Thyroid gland (tissue), 4 donors: ENCODE measurements around the gene CCDC78. TPM values are rescaled to one million over a fixed set of nuclear protein-coding genes. Genes with fewer than 3 reads are reported as not detected.
A peak's percentile ranks its signal among the peaks of the same experiment; 100 is the strongest.

Source experiments
- DNase-seq, 2 donors: peaks; one replicate each; pipeline ENCODE4 v3.0.0-alpha.2; 2019
- H3K27ac ChIP-seq, 3 donors: fragments of 200-600 bp; sonication (generic); 1 replicate in 2 of 3; 2 replicates in 1 of 3; pipeline ENCODE4 v1.5.1; 2016 to 2019; ENCODE audit warnings: mild to moderate bottlenecking in 1 of 3, moderate library complexity in 1 of 3
- H3K27me3 ChIP-seq: fragments of 200-600 bp; sonication (generic); one replicate; pipeline ENCODE4 v1.5.1; 2019
- H3K36me3 ChIP-seq, 2 donors: fragments of 200-600 bp; sonication (generic); one replicate each; pipeline ENCODE4 v1.5.1; 2016 to 2019
- H3K4me1 ChIP-seq, 2 donors: fragments of 200-600 bp; sonication (generic); one replicate each; pipeline ENCODE4 v1.5.1; 2017 to 2019
- H3K4me3 ChIP-seq, 3 donors: fragments of 200-600 bp; sonication (generic); replicated peaks in 1 of 3; 1 replicate in 2 of 3; 2 replicates in 1 of 3; pipeline ENCODE4 v1.5.1; 2016; ENCODE audit warnings: mild to moderate bottlenecking in 1 of 3
- H3K9me3 ChIP-seq: fragments of 200-600 bp; sonication (generic); one replicate; pipeline ENCODE4 v1.5.1; 2017
- POLR2A ChIP-seq, 2 donors: fragments of 450-650 bp; IDR thresholded peaks; one replicate each; pipeline ENCODE4 v1.6.1; 2017; ENCODE audit warnings: antibody characterized with exemption in 2 of 2, mild to moderate bottlenecking in 2 of 2, moderate library complexity in 1 of 2
- WGBS, 2 donors: methylation state at CpG; one replicate each; pipeline ENCODE4 v1.1.5; 2017; 5-methylcytosine and 5-hydroxymethylcytosine counted together
- intact Hi-C: fragments of 100-400 bp; cut with DNase I; formaldehyde crosslinking; loops from one replicate; pipeline ENCODE4 v1.15.1; 2023
- total RNA-seq, 4 donors: library from RNA; depleted of rRNA; stranded (reverse); fragments of >200 nt; gene quantifications; one replicate each; pipeline ENCODE4 v1.2.3, GENCODE V29; 2016
- TF ChIP-seq, protein P1 (sequence below), 6 experiments: fragments of 200-600 bp in 3 of 6; fragments of 450-650 bp in 3 of 6; sonication (generic) in 3 of 6; IDR thresholded peaks; one replicate each; pipeline ENCODE4 v1.5.1; 2016 to 2019; ENCODE audit warnings: antibody characterized with exemption in 6 of 6, mild to moderate bottlenecking in 2 of 6, inconsistent platforms in 1 of 6, moderate library complexity in 1 of 6

CCDC78 gene
- total RNA-seq, 4 donors from 2014 or later = 0.27 TPM; not detected in 3

DNA sequence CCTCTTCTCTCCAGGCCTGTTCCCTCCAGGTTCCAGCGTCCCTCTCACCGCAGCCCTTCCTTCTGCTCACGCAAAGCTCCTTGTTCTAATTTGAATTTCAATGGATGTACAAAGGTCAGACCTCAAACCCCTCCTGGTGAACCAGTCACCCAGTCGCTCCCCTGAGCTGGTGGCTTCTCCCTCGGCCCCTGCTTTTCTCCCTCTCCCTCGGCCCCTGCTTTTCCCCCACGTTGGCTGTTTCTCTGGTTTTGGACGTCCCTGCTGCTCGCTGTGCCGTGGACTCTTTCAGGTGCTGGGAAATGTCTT is 25.7 kb upstream of the CCDC78 start:
- Histone ChIP-seq H3K27me3 (no peaks in the 10 kb centered on the region), H3K36me3 (no peaks in the 10 kb centered on the region), H3K9me3 (no peaks in the 10 kb centered on the region), H3K4me3 (no peak overlapping the region), H3K4me1 (no peaks in the 10 kb centered on the region), H3K27ac (no peak overlapping the region)
- intact Hi-C loops = no loop called here
- DNase-seq = no peak
- WGBS, 2 donors = 17 to 25% methylated on average over 10 of the region's 10 CpGs
- TF ChIP-seq, protein P1, sequence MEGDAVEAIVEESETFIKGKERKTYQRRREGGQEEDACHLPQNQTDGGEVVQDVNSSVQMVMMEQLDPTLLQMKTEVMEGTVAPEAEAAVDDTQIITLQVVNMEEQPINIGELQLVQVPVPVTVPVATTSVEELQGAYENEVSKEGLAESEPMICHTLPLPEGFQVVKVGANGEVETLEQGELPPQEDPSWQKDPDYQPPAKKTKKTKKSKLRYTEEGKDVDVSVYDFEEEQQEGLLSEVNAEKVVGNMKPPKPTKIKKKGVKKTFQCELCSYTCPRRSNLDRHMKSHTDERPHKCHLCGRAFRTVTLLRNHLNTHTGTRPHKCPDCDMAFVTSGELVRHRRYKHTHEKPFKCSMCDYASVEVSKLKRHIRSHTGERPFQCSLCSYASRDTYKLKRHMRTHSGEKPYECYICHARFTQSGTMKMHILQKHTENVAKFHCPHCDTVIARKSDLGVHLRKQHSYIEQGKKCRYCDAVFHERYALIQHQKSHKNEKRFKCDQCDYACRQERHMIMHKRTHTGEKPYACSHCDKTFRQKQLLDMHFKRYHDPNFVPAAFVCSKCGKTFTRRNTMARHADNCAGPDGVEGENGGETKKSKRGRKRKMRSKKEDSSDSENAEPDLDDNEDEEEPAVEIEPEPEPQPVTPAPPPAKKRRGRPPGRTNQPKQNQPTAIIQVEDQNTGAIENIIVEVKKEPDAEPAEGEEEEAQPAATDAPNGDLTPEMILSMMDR (IDR thresholded peaks at IDR 0.05) = no peak
- no peak for TF ChIP-seq POLR2A (IDR thresholded peaks at IDR 0.05)

DNA sequence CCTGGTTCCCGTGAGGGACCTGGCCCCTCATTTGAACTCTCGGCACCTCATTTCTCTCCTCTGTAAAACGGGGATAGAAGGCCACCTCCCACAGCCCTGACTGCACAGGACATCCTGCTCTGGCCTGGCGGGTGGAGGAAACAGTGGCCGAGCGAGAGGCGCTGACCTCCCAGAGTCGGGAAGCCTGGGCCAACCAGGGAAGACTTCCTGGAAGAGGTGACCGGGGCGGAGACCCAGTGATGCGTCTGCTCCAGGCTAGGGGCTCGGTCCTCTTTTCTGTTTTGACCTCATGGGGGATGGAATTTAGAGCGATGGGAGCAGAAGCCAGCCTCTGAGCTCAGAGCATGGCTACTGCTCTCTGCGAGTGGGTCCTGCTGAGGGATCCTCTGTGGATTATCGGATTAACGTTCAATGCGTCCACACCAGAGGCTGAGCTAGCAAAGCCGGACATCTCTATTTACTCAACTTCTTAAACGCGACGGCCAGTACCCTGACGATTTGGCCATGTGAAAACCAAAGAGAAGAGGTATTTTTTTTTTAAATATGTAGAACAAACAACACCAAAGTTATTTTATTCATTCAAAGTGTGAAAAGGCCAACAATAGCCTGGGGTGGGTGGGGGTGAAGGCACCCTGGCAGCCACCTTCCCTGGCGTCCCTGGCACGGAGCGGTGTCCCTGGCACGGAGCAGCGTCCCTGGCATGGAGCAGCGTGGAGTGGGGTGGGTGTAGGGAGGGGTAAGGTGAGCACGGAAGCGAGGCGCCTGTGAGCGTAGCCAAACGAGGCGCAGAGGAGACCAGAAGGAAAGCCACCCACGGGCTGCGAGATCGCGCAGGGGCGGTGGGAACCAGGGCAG is 25.1 kb upstream of the CCDC78 start:
- no peak overlapping the region for H3K27ac ChIP-seq
- H3K27me3 ChIP-seq = no peaks in the 10 kb centered on the region
- H3K4me3 ChIP-seq = no peak overlapping the region
- H3K9me3 ChIP-seq = no peaks in the 10 kb centered on the region
- H3K4me1 ChIP-seq = no peaks in the 10 kb centered on the region
- TF ChIP-seq, protein P1 (IDR thresholded peaks at IDR 0.05) = no peak
- H3K36me3 ChIP-seq = no peaks in the 10 kb centered on the region
- intact Hi-C loops = no loop called here
- DNase-seq = peak; percentile 60 to 66
- 49 to 50% methylated on average over 38 to 39 of the region's 39 CpGs for WGBS, 2 donors

DNA sequence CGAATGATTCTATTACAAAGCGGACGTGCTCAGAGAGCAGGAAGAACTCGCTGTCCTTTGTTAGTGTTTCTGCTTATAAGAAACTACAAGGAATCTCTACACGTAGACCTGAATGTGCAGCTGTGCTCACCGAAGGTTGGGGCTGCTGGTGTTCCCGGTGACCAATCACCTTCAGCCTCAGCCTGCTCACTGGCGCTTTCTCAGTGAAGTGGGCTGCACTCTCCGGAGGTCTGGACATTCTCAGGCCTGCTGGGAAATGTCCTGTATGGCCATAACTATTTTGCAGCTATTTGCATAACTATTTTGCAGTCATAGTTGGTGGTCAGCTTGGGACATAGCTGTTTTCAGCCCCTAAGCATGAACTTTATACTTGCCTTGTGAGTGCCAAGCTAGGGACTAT is 24.2 kb upstream of the CCDC78 start:
- Histone ChIP-seq H3K4me1 (no peaks in the 10 kb centered on the region), H3K27ac (no peak overlapping the region), H3K27me3 (no peaks in the 10 kb centered on the region), H3K4me3 (no peak overlapping the region), H3K36me3 (no peaks in the 10 kb centered on the region), H3K9me3 (no peaks in the 10 kb centered on the region)
- 21 to 30% methylated on average over 9 of the region's 9 CpGs for WGBS, 2 donors
- DNase-seq = peak; percentile 30 to 38
- no peak for TF ChIP-seq POLR2A (IDR thresholded peaks at IDR 0.05)
- TF ChIP-seq, protein P1 (IDR thresholded peaks at IDR 0.05) = no peak
- intact Hi-C loops = no loop called here

DNA sequence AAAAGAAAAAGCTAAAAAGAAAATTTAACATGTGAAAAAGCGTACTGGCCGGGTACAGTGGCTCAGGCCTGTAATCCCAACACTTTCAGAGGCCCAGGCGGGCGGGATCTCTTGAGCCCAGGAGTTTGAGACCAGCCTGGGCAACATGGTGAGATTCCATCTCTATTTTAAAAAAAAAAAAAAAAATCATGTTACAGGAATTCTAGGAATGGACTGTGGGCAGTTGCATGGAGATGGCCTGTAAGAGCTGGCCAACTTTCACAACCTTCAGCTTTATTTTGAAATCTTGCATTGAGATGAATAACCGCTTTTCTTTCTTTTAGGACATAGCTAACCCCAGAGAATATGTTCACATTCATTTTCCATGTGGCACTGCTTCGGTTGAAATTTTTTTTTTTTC is 22.8 kb upstream of the CCDC78 start:
- intact Hi-C loops = no loop called here
- Histone ChIP-seq H3K4me1 (no peaks in the 10 kb centered on the region), H3K27ac (no peak overlapping the region), H3K27me3 (no peaks in the 10 kb centered on the region), H3K9me3 (no peaks in the 10 kb centered on the region), H3K4me3 (no peak overlapping the region), H3K36me3 (no peaks in the 10 kb centered on the region)
- TF ChIP-seq, protein P1 (IDR thresholded peaks at IDR 0.05) = no peak
- TF ChIP-seq POLR2A (IDR thresholded peaks at IDR 0.05) = no peak
- WGBS, 2 donors = 75 to 83% methylated on average over 6 of the region's 6 CpGs
- no peak for DNase-seq

DNA sequence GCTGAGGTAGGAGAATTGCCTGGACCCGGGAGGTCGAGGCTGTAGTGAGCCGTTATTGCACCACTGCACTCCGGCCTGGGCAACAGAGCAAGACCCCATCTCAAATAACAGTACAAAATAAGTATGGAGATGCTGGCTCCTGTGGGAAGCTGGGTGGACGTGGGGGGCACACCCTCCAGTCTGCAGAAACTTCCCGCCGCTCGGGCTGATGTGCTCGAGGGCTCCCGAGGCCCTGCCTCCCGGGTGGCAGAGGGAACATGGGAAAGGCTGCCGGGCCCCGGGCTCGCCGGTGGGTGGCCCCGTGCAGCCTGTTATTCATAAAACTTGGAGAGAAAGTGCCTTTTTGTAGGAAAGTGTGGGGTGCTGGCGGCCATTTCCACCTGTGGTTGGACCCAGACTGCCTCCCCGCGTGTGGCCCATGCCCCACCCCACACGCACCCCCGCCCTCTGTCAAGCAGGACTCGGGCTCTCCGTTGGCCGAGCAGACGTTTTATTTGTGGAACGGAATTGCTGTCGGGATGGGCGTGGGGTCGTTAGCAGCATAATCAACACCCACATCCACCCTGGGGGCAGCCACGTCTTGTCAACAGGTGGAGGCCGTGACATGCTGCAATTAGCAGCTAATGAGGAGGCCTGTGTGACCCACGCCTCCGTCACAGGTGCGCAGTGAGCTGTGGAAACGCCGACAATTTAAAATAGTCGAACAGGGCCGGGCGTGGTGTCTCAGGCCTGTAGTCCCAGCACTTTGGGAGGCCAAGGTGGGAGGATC is 21.9 kb upstream of the CCDC78 start:
- Histone ChIP-seq H3K4me1 (no peaks in the 10 kb centered on the region), H3K4me3 (no peak overlapping the region), H3K9me3 (no peaks in the 10 kb centered on the region), H3K27me3 (no peaks in the 10 kb centered on the region), H3K36me3 (no peaks in the 10 kb centered on the region), H3K27ac (no peak overlapping the region)
- WGBS, 2 donors = 88 to 90% methylated on average over 24 to 33 of the region's 39 CpGs
- intact Hi-C loops = no loop called here
- no peak for DNase-seq
- no peak for TF ChIP-seq POLR2A (IDR thresholded peaks at IDR 0.05)
- TF ChIP-seq, protein P1 (IDR thresholded peaks at IDR 0.05) = no peak
